Colonic mucosa (tissue), 4 donors: ENCODE results near the gene KRT6C. TPM values are rescaled to one million over a fixed set of nuclear protein-coding genes. Genes with fewer than 3 reads are reported as not detected.

Source experiments
- DNase-seq: peaks from one replicate; pipeline ENCODE4 v3.0.0-alpha.2; 2020
- H3K27ac ChIP-seq: fragments of 200-600 bp; one replicate; pipeline ENCODE4 v1.8.0; 2021
- H3K27me3 ChIP-seq: fragments of 200-600 bp; one replicate; pipeline ENCODE4 v1.8.0; 2021
- H3K36me3 ChIP-seq: fragments of 200-600 bp; one replicate; pipeline ENCODE4 v1.8.0; 2021
- H3K4me1 ChIP-seq: fragments of 200-600 bp; one replicate; pipeline ENCODE4 v1.8.0; 2021; ENCODE audit warnings: mild to moderate bottlenecking
- H3K4me3 ChIP-seq: fragments of 200-600 bp; one replicate; pipeline ENCODE4 v1.8.0; 2021
- H3K9ac ChIP-seq, 2 donors: one replicate each; pipeline ENCODE4 v1.7.0; 2013; ENCODE audit warnings: control low read depth in 2 of 2, low read depth in 2 of 2, low read length in 2 of 2
- H3K9me3 ChIP-seq: fragments of 200-600 bp; one replicate; pipeline ENCODE4 v1.8.0; 2021
- CTCF ChIP-seq: fragments of 200-600 bp; IDR thresholded peaks from one replicate; pipeline ENCODE4 v1.8.0; 2022; ENCODE audit warnings: antibody characterized with exemption, mild to moderate bottlenecking
- intact Hi-C: fragments of 100-400 bp; cut with DNase I; formaldehyde crosslinking; loops from one replicate; pipeline ENCODE4 v1.14.1; 2022
- total RNA-seq, 2 donors: library from RNA; stranded (reverse); fragmentation: NEBNext Ultra II Directional in 1 of 2; extraction: Animal tissue kit (Norgen Biotek cat#: 25700) in 1 of 2; gene quantifications; one replicate each; pipeline ENCODE4 v1.2.1, GENCODE V29; 2021
- donor health status: healthy.
- donor health status: DM: no; HTN: no; CAD: no.
- donor health status: DM: no; HTN: no; CAD: no.

The KRT6C gene
- total RNA-seq, 2 donors from 2014 or later: not detected

GRCh38 chr12:52439845-52440244 lies 33.8 kb downstream of the KRT6C start:
- no peak for DNase-seq
- no peak for TF ChIP-seq CTCF
- no peaks in the 10 kb centered on the region for H3K36me3 ChIP-seq
- no peaks in the 10 kb centered on the region for H3K4me1 ChIP-seq
- no peaks in the 10 kb centered on the region for H3K9me3 ChIP-seq
- no peak overlapping the region for H3K4me3 ChIP-seq
- intact Hi-C loops: no loop called here
- H3K27ac ChIP-seq: no peak overlapping the region
- no peak overlapping the region for H3K9ac ChIP-seq
- no peaks in the 10 kb centered on the region for H3K27me3 ChIP-seq

- Histone ChIP-seq H3K27ac (no peak overlapping the region), H3K36me3 (no peaks in the 10 kb centered on the region), H3K9me3 (no peaks in the 10 kb centered on the region), H3K4me3 (no peak overlapping the region), H3K9ac (no peak overlapping the region), H3K4me1 (no peaks in the 10 kb centered on the region), H3K27me3 (no peaks in the 10 kb centered on the region)
- intact Hi-C loops: no loop called here
- no peak for DNase-seq
- no peak for TF ChIP-seq CTCF
Measured at GRCh38 chr12:52439420-52439819, 34.2 kb downstream of the KRT6C start.

- TF ChIP-seq CTCF: no peak
- intact Hi-C loops: no loop called here
- no peaks in the 10 kb centered on the region for H3K36me3 ChIP-seq
- no peak for DNase-seq
- H3K4me1 ChIP-seq: no peaks in the 10 kb centered on the region
- H3K4me3 ChIP-seq: no peak overlapping the region
- no peaks in the 10 kb centered on the region for H3K27me3 ChIP-seq
- H3K27ac ChIP-seq: no peak overlapping the region
- no peak overlapping the region for H3K9ac ChIP-seq
- no peaks in the 10 kb centered on the region for H3K9me3 ChIP-seq
Measured at GRCh38 chr12:52438305-52439301, 35.0 kb downstream of the KRT6C start.

GRCh38 chr12:52437508-52437907 lies 36.1 kb downstream of the KRT6C start:
- H3K9me3 ChIP-seq: no peaks in the 10 kb centered on the region
- H3K27me3 ChIP-seq: no peaks in the 10 kb centered on the region
- no peak overlapping the region for H3K27ac ChIP-seq
- H3K4me3 ChIP-seq: no peak overlapping the region
- no peaks in the 10 kb centered on the region for H3K4me1 ChIP-seq
- H3K9ac ChIP-seq: no peak overlapping the region
- intact Hi-C loops: no loop called here
- no peak for TF ChIP-seq CTCF
- DNase-seq: no peak
- H3K36me3 ChIP-seq: no peaks in the 10 kb centered on the region

GRCh38 chr12:52436828-52437474 lies 36.7 kb downstream of the KRT6C start:
- no peaks in the 10 kb centered on the region for H3K27me3 ChIP-seq
- intact Hi-C loops: no loop called here

More at GRCh38 chr12:52436828-52437474, 36.7 kb downstream of the KRT6C start:
- Histone ChIP-seq H3K4me3 (no peak overlapping the region), H3K9ac (no peak overlapping the region), H3K36me3 (no peaks in the 10 kb centered on the region), H3K27ac (no peak overlapping the region), H3K9me3 (no peaks in the 10 kb centered on the region), H3K4me1 (no peaks in the 10 kb centered on the region)
- peak; percentile 36 for DNase-seq
- no peak for TF ChIP-seq CTCF
